Measurements from ENCODE around the gene SLC15A1. TPM values are rescaled to one million over a fixed set of nuclear protein-coding genes. Genes with fewer than 3 reads are reported as not detected.

SLC15A1 gene
- total and polyA plus RNA-seq, 2 donors (not counting 1 experiment from before 2014, with no cell fraction given) = not detected

DNA sequence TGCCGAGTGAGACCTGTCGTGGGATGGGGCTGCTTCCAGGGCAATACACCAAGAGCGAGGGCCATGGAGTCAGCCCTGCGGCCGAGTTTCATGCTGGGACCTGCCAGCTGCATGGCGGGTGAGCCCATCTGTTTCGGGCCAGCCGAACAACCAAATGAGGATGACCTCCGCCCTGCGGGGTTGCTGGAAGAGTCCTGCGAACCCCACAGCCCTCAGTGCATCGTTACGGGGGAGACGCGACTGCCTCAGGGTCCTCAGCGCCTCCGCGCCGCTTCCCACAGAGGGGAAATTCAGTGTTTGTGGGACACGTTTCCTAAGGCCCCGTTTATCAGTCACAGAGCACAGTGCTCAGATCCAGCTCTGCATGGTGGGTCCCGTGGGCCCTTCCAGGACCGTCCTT lies 22.0 kb downstream of the SLC15A1 start:
- Histone ChIP-seq H3K36me3 (replicated peaks in 1 of 2; ENCODE audit: control extremely low read depth in 1 of 2, control insufficient read depth in 1 of 2, extremely low read depth in 1 of 2, insufficient read depth in 2 of 2, low read length in 1 of 2) (no peaks in the 10 kb centered on the region), H3K9me3 (ENCODE audit: control extremely low read depth in 1 of 3, control insufficient read depth in 2 of 3, insufficient read depth in 1 of 3, low read length in 2 of 3) (peaks cover 0 to 3% (median 0%) of the 10 kb centered on the region in 3 donors), H3K9ac (ENCODE audit: low read length) (no peak overlapping the region), H3K79me2 (ENCODE audit: control insufficient read depth, insufficient read depth, low read length) (no peaks in the 10 kb centered on the region), H2AFZ (ENCODE audit: insufficient read depth, low read depth, low read length, poor library complexity, severe bottlenecking) (no peak overlapping the region), H3K4me2 (replicated peaks; ENCODE audit: low read depth, low read length, poor library complexity, severe bottlenecking) (no peak overlapping the region), H4K20me1 (ENCODE audit: control insufficient read depth, insufficient read depth, low read length, poor library complexity, severe bottlenecking) (no peaks in the 10 kb centered on the region), H3K4me1 (ENCODE audit: control insufficient read depth in 2 of 2, insufficient read depth in 2 of 2, low read length in 2 of 2) (no peaks in the 10 kb centered on the region), H3K27me3 (replicated peaks in 1 of 4; ENCODE audit: control extremely low read depth in 1 of 4, control insufficient read depth in 3 of 4, insufficient read depth in 4 of 4, low read length in 3 of 4) (no peaks in the 10 kb centered on the region), H3K27ac (ENCODE audit: low read length in 2 of 2) (no peak overlapping the region), H3K4me3 (ENCODE audit: control extremely low read depth in 1 of 5, extremely low read depth in 1 of 5, insufficient read depth in 1 of 5, low read depth in 2 of 5, low read length in 4 of 5) (no peak overlapping the region)
- TF ChIP-seq, protein P1, sequence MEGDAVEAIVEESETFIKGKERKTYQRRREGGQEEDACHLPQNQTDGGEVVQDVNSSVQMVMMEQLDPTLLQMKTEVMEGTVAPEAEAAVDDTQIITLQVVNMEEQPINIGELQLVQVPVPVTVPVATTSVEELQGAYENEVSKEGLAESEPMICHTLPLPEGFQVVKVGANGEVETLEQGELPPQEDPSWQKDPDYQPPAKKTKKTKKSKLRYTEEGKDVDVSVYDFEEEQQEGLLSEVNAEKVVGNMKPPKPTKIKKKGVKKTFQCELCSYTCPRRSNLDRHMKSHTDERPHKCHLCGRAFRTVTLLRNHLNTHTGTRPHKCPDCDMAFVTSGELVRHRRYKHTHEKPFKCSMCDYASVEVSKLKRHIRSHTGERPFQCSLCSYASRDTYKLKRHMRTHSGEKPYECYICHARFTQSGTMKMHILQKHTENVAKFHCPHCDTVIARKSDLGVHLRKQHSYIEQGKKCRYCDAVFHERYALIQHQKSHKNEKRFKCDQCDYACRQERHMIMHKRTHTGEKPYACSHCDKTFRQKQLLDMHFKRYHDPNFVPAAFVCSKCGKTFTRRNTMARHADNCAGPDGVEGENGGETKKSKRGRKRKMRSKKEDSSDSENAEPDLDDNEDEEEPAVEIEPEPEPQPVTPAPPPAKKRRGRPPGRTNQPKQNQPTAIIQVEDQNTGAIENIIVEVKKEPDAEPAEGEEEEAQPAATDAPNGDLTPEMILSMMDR (IDR thresholded peaks at IDR 0.05) = no peak
- TF ChIP-seq EZH2 (IDR thresholded peaks at IDR 0.05; ENCODE audit: borderline replicate concordance, insufficient read depth, low read depth, low read length, poor library complexity, severe bottlenecking) = no peak
- ATAC-seq (ENCODE audit: low read depth) (no peak), DNase-seq (no peak)
- intact Hi-C loops (cut with micrococcal nuclease) = no loop called here
- H3K9me3 Mint-ChIP-seq (ENCODE audit: insufficient read depth) = no peaks in the 10 kb centered on the region
- no peak overlapping the region for H3K27ac Mint-ChIP-seq
- H3K4me1 Mint-ChIP-seq = no peaks in the 10 kb centered on the region
- CTCF ChIA-PET = no interaction called here
- peaks cover 4% of the 10 kb centered on the region for H3K27me3 Mint-ChIP-seq
- POLR2A ChIA-PET = no interaction called here
- 96% methylated on average over 23 of the region's 23 CpGs for WGBS (ENCODE audit: insufficient coverage)
- no peak overlapping the region for H3K4me3 Mint-ChIP-seq

DNA sequence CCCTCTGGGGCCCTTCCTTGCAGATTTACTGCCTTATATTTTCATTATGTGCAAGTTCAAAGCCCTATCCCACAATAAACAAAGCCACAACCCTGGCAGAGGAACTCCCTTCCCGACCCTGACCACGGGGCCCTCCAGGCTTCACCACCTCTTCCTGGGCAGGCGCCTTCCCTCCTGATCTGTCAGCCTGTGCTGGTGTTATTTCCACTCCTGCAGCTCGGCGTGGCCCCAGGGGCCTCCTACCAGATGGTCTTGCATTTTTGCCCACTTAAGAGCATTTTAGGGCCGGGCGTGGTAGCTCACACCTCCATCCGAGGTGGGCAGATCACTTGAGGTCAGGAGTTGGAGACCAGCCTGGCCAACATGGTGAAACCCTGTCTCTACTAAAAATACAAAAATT lies 22.8 kb downstream of the SLC15A1 start:
- no peak for DNase-seq
- POLR2A ChIA-PET = no interaction called here
- peaks cover 4% of the 10 kb centered on the region for H3K27me3 Mint-ChIP-seq
- ATAC-seq (ENCODE audit: low read depth) = no peak
- Histone ChIP-seq H3K27me3 (replicated peaks in 1 of 4; ENCODE audit: control extremely low read depth in 1 of 4, control insufficient read depth in 3 of 4, insufficient read depth in 4 of 4, low read length in 3 of 4) (no peaks in the 10 kb centered on the region), H3K4me2 (replicated peaks; ENCODE audit: low read depth, low read length, poor library complexity, severe bottlenecking) (no peak overlapping the region), H3K4me3 (ENCODE audit: control extremely low read depth in 1 of 5, extremely low read depth in 1 of 5, insufficient read depth in 1 of 5, low read depth in 2 of 5, low read length in 4 of 5) (no peak overlapping the region), H3K27ac (ENCODE audit: low read length in 2 of 2) (no peak overlapping the region), H2AFZ (ENCODE audit: insufficient read depth, low read depth, low read length, poor library complexity, severe bottlenecking) (no peak overlapping the region), H3K36me3 (replicated peaks in 1 of 2; ENCODE audit: control extremely low read depth in 1 of 2, control insufficient read depth in 1 of 2, extremely low read depth in 1 of 2, insufficient read depth in 2 of 2, low read length in 1 of 2) (no peaks in the 10 kb centered on the region), H3K79me2 (ENCODE audit: control insufficient read depth, insufficient read depth, low read length) (no peaks in the 10 kb centered on the region), H3K9me3 (ENCODE audit: control extremely low read depth in 1 of 3, control insufficient read depth in 2 of 3, insufficient read depth in 1 of 3, low read length in 2 of 3) (peaks cover 0 to 3% (median 0%) of the 10 kb centered on the region in 3 donors), H3K4me1 (ENCODE audit: control insufficient read depth in 2 of 2, insufficient read depth in 2 of 2, low read length in 2 of 2) (no peaks in the 10 kb centered on the region), H3K9ac (ENCODE audit: low read length) (no peak overlapping the region), H4K20me1 (ENCODE audit: control insufficient read depth, insufficient read depth, low read length, poor library complexity, severe bottlenecking) (no peaks in the 10 kb centered on the region)
- intact Hi-C loops (cut with micrococcal nuclease) = no loop called here
- no peaks in the 10 kb centered on the region for H3K4me1 Mint-ChIP-seq
- WGBS (ENCODE audit: insufficient coverage) = 16% methylated on average over 8 of the region's 8 CpGs
- CTCF ChIA-PET = no interaction called here
- H3K27ac Mint-ChIP-seq = no peak overlapping the region
- no peak overlapping the region for H3K4me3 Mint-ChIP-seq
- no peak for TF ChIP-seq EZH2 (IDR thresholded peaks at IDR 0.05; ENCODE audit: borderline replicate concordance, insufficient read depth, low read depth, low read length, poor library complexity, severe bottlenecking)
- TF ChIP-seq, protein P1 (IDR thresholded peaks at IDR 0.05) = no peak
- H3K9me3 Mint-ChIP-seq (ENCODE audit: insufficient read depth) = no peaks in the 10 kb centered on the region

Data from B cell (primary cell).